GM23248 (cell line): ENCODE data around the gene NTSR2. TPM values are rescaled to one million over a fixed set of nuclear protein-coding genes. Genes with fewer than 3 reads are reported as not detected.

Experiments used
- DNase-seq: peaks from one replicate; pipeline ENCODE4 v3.0.0-alpha.2; 2015
- H2AFZ ChIP-seq: fragments of 200-600 bp; sonication (generic); 2 replicates; pipeline ENCODE4 v1.6.1; 2016; ENCODE audit warnings: antibody characterized with exemption
- H3F3A ChIP-seq: fragments of 200-600 bp; sonication (generic); 2 replicates; pipeline ENCODE4 v1.6.1; 2016; ENCODE audit warnings: mild to moderate bottlenecking, antibody characterized with exemption, mixed run types; ENCODE audit not compliant: insufficient read depth
- H3K27ac ChIP-seq: fragments of 200-600 bp; sonication (generic); 2 replicates; pipeline ENCODE4 v1.5.1; 2016; ENCODE audit warnings: mild to moderate bottlenecking
- H3K27me3 ChIP-seq: fragments of 200-600 bp; sonication (generic); replicated peaks from 2 replicates; pipeline ENCODE4 v1.6.1; 2016; ENCODE audit warnings: mild to moderate bottlenecking; ENCODE audit not compliant: insufficient read depth
- H3K36me3 ChIP-seq: fragments of 200-600 bp; sonication (generic); 2 replicates; pipeline ENCODE4 v1.6.1; 2016; ENCODE audit warnings: low read depth, mild to moderate bottlenecking
- H3K4me1 ChIP-seq: fragments of 200-600 bp; sonication (generic); 2 replicates; pipeline ENCODE4 v1.6.1; 2016; ENCODE audit warnings: mild to moderate bottlenecking; ENCODE audit not compliant: insufficient read depth
- H3K4me2 ChIP-seq: fragments of 200-600 bp; sonication (generic); one replicate; pipeline ENCODE4 v1.6.1; 2016; ENCODE audit warnings: mild to moderate bottlenecking; ENCODE audit not compliant: unreplicated experiment
- H3K4me3 ChIP-seq: fragments of 200-600 bp; sonication (generic); 2 replicates; pipeline ENCODE4 v1.5.1; 2016; ENCODE audit warnings: mild to moderate bottlenecking
- H3K79me2 ChIP-seq: fragments of 200-600 bp; sonication (generic); 2 replicates; pipeline ENCODE4 v1.6.1; 2016; ENCODE audit warnings: mild to moderate bottlenecking; ENCODE audit not compliant: insufficient read depth
- H3K9ac ChIP-seq: fragments of 200-600 bp; sonication (generic); 2 replicates; pipeline ENCODE4 v1.6.1; 2016; ENCODE audit warnings: mild to moderate bottlenecking
- H3K9me2 ChIP-seq: fragments of 200-600 bp; sonication (generic); 2 replicates; pipeline ENCODE4 v1.6.1; 2016; ENCODE audit warnings: mixed run types, mild to moderate bottlenecking, moderate library complexity; ENCODE audit not compliant: insufficient read depth
- H3K9me3 ChIP-seq: fragments of 200-600 bp; sonication (generic); one replicate; pipeline ENCODE4 v1.6.1; 2017; ENCODE audit warnings: low read depth
- H4K20me1 ChIP-seq: fragments of 200-600 bp; sonication (generic); 2 replicates; pipeline ENCODE4 v1.6.0; 2016; ENCODE audit not compliant: insufficient read depth
- EZH2 ChIP-seq: fragments of 200-600 bp; sonication (generic); IDR thresholded peaks from 2 replicates; pipeline ENCODE4 v1.6.1; 2018; ENCODE audit warnings: antibody characterized with exemption, mild to moderate bottlenecking; ENCODE audit not compliant: insufficient read depth, poor library complexity, severe bottlenecking
- EZH2phosphoT487 ChIP-seq: fragments of 200-600 bp; sonication (generic); IDR thresholded peaks from 2 replicates; pipeline ENCODE4 v1.6.1; 2018; ENCODE audit warnings: antibody characterized with exemption, moderate library complexity, mild to moderate bottlenecking, low read depth; ENCODE audit not compliant: insufficient read depth
- WGBS, 2 experiments: methylation state at CpG; one replicate each; pipeline ENCODE4 v1.1.6; 2015 to 2017; ENCODE audit warnings: low lambda C conversion rate in 2 of 2, low coverage in 1 of 2; ENCODE audit errors: missing lambda C conversion rate in 2 of 2; 5-methylcytosine and 5-hydroxymethylcytosine counted together
- in situ Hi-C: fragments of 300-500 bp; cut with MboI; formaldehyde crosslinking; loops from 2 replicates; pipeline ENCODE4 v1.15.0; 2020
- polyA plus RNA-seq: library from polyadenylated mRNA; unstranded; fragments of >200 nt; fragmentation: Nextera tagmentation; extraction: Ambion mirVana; gene quantifications from 2 replicates; pipeline ENCODE4 v1.2.1, GENCODE V29; 2016
- total RNA-seq: library from RNA; depleted of rRNA; stranded (reverse); fragments of >200 nt; shearing (Covaris generic); gene quantifications from 2 replicates; pipeline ENCODE4 v1.2.3, GENCODE V29; 2014

NTSR2 gene
- total and polyA plus RNA-seq, 2 experiments from 2014 or later, result not detected

DNA sequence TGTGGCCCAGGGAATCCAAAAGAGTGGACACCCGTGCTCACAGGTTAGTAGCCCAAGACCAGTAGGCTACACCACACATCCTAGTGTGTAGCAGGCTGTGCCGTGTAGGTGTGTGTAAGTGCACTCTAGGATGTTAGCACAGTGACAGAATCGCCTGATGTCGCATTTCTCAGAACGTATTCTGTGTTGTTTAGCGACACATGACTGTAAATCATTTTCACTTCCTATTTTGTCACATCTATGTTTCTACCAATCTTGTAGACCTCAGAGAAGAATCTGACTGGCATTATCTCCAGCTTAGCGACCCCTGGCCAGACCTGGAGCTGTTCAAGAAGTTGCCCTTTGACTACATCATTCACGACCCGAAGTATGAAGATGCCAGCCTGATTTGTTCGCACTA lies 45.1 kb downstream of the NTSR2 start:
- TF ChIP-seq EZH2phosphoT487, result no peak
- TF ChIP-seq EZH2, result no peak
- H3K4me2 ChIP-seq, result no peak overlapping the region
- no peak overlapping the region for H3K4me3 ChIP-seq
- WGBS, 2 experiments, result 70 to 77% methylated on average over 10 of the region's 10 CpGs
- H3K79me2 ChIP-seq, result no peaks in the 10 kb centered on the region
- no peaks in the 10 kb centered on the region for H4K20me1 ChIP-seq
- H3K27ac ChIP-seq, result no peak overlapping the region
- 0 out of 2 replicates have a peak, but pooled peaks cover 7% of the 10 kb centered on the region for H3K27me3 ChIP-seq
- no peak for DNase-seq
- no peaks in the 10 kb centered on the region for H3K9me2 ChIP-seq
- H3F3A ChIP-seq, result no peaks in the 10 kb centered on the region
- H3K4me1 ChIP-seq, result no peaks in the 10 kb centered on the region
- no peaks in the 10 kb centered on the region for H3K36me3 ChIP-seq
- H3K9ac ChIP-seq, result no peak overlapping the region
- H3K9me3 ChIP-seq, result no peaks in the 10 kb centered on the region
- no peak overlapping the region for H2AFZ ChIP-seq
- in situ Hi-C loops, result no loop called here

DNA sequence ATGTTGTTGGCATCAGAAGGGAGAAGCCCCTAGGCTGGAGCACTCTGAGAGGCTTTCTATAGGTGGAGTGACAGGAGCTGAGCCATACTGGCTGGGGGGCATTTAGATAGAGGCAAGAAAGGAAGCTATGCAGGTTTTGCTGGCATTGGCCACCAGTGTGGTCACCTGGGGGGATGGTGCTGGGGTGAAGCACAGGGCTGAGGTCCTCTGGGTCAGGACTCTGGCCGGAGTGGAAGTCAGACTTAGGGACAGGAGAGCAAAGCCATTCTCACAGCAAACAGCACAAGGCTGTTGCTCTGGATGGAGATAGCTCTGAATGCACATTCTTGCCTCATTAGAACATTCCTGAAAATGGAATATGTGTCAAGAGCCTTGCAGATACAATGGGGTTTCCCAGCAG lies 47.4 kb downstream of the NTSR2 start:
- Histone ChIP-seq H4K20me1 (no peaks in the 10 kb centered on the region), H3K4me3 (no peak overlapping the region), H2AFZ (no peak overlapping the region), H3K4me1 (no peaks in the 10 kb centered on the region), H3K27ac (no peak overlapping the region), H3K9me2 (no peaks in the 10 kb centered on the region), H3K27me3 (peaks cover 14% of the 10 kb centered on the region; the same call in 1 of the 2 replicates), H3F3A (no peaks in the 10 kb centered on the region), H3K9me3 (no peaks in the 10 kb centered on the region), H3K4me2 (no peak overlapping the region), H3K9ac (no peak overlapping the region), H3K36me3 (no peaks in the 10 kb centered on the region), H3K79me2 (no peaks in the 10 kb centered on the region)
- WGBS, 2 experiments, result 29 to 77% methylated on average over 1 of the region's 1 CpG
- TF ChIP-seq EZH2phosphoT487 (no peak), EZH2 (no peak)
- in situ Hi-C loops, result no loop called here
- DNase-seq, result no peak

DNA sequence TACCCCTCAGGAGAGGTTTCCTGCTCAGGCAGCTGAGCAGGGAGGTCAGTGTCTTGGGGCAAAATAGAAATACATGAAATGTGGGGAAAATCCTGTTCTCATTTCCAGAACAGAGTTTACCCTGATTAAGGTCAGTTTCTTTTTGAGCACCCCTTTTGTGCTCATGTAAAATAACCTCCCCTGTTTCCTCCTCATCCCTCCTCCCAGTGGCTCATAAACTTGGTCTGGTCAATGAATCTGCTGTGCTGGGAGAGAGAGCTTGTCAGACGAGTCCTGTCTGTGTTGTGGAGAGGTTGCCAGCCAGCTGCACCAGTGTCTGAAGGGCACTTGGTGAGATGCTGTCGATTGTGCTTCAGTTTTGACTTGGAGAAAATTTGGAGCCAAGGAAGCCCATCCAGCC lies 48.6 kb downstream of the NTSR2 start:
- Histone ChIP-seq H3F3A (no peaks in the 10 kb centered on the region), H3K4me3 (no peak overlapping the region), H3K79me2 (no peaks in the 10 kb centered on the region), H3K27me3 (peaks cover 14% of the 10 kb centered on the region; the same call in 1 of the 2 replicates), H3K9ac (no peak overlapping the region), H3K4me2 (no peak overlapping the region), H3K9me3 (no peaks in the 10 kb centered on the region), H2AFZ (no peak overlapping the region), H3K9me2 (no peaks in the 10 kb centered on the region), H3K4me1 (no peaks in the 10 kb centered on the region), H3K27ac (no peak overlapping the region), H3K36me3 (no peaks in the 10 kb centered on the region), H4K20me1 (no peaks in the 10 kb centered on the region)
- no peak for DNase-seq
- WGBS, 2 experiments, result 30 to 35% methylated on average over 2 of the region's 2 CpGs
- TF ChIP-seq EZH2phosphoT487 (no peak), EZH2 (no peak)
- in situ Hi-C loops, result no loop called here

DNA sequence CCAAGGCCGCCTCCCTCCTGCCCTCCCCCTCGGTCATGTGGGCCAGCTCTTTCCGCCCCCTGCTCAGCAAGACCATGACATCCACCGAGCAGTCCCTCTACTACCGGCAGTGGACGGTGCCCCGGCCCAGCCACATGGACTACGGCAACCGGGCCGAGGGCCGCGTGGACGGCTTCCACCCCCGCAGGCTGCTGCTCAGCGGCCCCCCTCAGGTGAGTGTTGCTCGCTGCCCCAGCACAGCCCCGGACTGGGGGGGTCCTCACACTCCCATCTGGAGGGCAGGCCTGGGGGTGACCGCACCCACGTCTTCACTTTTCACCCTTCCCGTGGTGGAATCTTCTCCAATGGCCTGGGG lies 51.3 kb downstream of the NTSR2 start:
- H3K36me3 ChIP-seq, result no peaks in the 10 kb centered on the region
- H3K4me3 ChIP-seq, result no peak overlapping the region
- H4K20me1 ChIP-seq, result no peaks in the 10 kb centered on the region
- peaks cover 14% of the 10 kb centered on the region; the same call in 1 of the 2 replicates for H3K27me3 ChIP-seq
- H3K9ac ChIP-seq, result no peak overlapping the region
- H3F3A ChIP-seq, result no peaks in the 10 kb centered on the region
- DNase-seq, result no peak
- no peaks in the 10 kb centered on the region for H3K79me2 ChIP-seq
- H3K4me1 ChIP-seq, result no peaks in the 10 kb centered on the region
- H3K27ac ChIP-seq, result no peak overlapping the region
- no peaks in the 10 kb centered on the region for H3K9me2 ChIP-seq
- in situ Hi-C loops, result no loop called here
- no peak overlapping the region for H3K4me2 ChIP-seq
- TF ChIP-seq EZH2phosphoT487, result no peak
- no peak for TF ChIP-seq EZH2
- H3K9me3 ChIP-seq, result no peaks in the 10 kb centered on the region
- WGBS, 2 experiments, result 79 to 86% methylated on average over 16 to 20 of the region's 20 CpGs
- H2AFZ ChIP-seq, result no peak overlapping the region
